HG02870 (cell line): Measurements from ENCODE around the gene ADCY2.

Source experiments
- ATAC-seq: cut with Tn5 transposase; IDR thresholded peaks from one replicate; pipeline ENCODE4 v1.9.1; 2021; ENCODE audit warnings: mild to moderate bottlenecking, moderate library complexity; ENCODE audit not compliant: unreplicated experiment

The ADCY2 gene

DNA sequence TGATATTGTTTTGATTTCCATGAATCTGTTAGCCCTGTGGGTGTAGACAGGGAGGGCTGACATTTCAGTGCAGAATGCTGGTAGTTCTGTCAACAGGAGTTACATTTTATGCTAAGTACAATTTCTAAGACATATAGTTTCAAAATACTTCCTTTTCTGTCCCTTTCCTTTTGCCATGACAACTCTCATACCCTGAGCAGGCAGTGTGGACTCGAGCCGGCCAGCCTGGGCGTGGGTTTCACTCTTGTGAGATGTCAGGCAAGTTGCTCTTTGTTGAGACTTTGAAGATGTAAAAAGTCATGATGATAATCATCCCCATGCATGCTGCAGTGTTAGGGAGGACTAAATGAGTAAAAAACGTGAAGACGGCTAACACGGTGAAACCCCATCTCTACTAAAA is 257.1 kb downstream of the ADCY2 start:
- ATAC-seq: no peak

DNA sequence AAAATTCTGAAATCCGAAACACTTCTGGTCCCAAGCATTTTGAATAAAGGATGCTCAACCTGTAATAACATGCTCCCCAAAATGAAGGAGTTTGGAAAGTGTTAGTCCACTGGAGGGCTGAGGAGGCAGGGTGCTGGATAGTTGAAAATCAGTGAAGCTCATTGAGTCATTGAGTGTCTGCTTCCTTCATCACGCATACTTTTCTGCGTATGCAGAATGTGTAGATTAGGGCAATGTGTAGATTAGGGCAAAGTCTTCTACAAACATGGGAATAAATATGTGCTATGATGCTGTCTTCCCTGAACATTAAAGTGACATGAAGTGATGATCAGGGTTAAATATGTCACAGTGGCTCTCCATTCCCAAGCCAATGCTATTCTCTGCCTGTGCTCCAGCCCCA is 261.2 kb downstream of the ADCY2 start:
- ATAC-seq: no peak

DNA sequence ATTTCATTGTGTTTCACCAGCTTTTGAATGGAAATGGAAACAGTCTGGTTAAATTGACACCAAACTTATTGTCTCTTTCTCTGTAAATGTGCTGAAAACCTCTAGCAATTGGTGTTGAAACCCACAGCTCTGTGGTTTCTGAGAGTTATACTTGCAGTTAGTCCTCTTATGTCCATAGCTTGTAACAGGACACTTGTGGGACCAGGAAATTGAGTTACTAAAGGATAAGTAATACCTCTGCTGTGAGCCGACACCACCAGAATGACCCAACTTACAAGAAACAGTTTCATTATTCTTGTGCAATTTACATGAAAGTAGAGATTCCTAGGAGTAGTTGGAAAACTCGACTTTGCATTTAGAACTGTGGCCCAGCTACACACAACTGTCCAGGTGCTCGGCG is 263.5 kb downstream of the ADCY2 start:
- no peak for ATAC-seq

DNA sequence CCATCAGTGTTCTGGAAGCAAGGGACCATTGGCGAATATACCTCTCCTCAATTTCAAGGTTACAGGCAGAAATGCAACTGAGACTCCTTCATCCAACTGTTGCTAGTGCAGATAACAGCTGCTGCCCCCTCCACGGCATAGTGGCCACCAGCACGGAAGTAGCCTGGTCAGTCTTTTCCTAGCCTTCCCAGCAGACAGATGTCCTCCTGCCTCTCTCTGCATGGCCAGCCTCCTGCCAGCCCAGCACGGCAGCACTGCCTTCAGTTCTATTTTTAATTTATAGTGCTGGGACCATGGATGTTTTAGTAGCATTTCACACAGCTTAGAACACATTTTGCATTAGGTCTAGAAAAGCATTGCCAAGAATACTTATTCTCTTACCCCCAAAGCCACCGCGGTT is 266.4 kb downstream of the ADCY2 start:
- no peak for ATAC-seq

GRCh38 chr5:7663808-7664207 is 267.9 kb downstream of the ADCY2 start:
- no peak for ATAC-seq

GRCh38 chr5:7664208-7664607 is 268.3 kb downstream of the ADCY2 start:
- no peak for ATAC-seq

GRCh38 chr5:7667216-7667767 is 271.4 kb downstream of the ADCY2 start:
- no peak for ATAC-seq

DNA sequence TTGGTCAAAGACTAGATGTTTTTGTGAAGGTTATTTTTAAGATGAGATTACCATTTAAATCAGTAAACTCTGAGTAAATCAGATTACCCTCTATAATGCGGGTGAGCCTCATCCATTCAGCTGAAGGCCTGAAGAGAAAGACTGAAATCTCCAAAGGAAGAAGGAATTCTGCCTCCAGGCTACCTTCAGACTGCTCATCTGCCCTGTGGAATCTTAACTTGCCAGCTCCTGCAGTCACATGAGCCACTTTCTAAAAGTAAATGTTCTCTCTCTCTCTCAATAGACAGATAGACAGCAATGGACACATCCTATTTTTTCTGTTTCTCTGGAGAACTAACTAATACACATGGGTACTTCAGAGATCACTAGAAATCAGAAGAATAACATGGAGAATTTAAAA is 272.2 kb downstream of the ADCY2 start:
- no peak for ATAC-seq

GRCh38 chr5:7668627-7669026 is 272.7 kb downstream of the ADCY2 start:
- ATAC-seq: no peak

GRCh38 chr5:7671381-7671993 is 275.5 kb downstream of the ADCY2 start:
- ATAC-seq: no peak

DNA sequence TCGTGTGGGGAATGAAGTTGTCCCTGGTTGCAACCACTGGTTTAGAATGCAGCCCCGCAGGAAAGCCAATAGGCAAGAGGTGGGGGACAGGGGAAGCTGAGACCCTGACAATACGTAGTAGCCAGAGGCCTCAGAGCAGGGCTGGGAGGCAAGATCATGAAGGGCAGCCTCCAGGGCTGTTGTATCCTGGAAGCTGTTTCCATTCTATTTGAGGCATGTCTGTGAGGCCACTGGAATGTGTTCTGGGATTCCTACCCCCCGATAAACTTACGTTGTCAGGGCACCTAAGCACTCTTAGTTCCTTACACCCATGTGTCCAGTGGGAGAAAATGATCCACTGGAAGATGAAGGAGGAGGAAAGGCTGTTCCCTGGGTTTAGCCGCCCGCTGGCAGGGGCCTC is 277.7 kb downstream of the ADCY2 start:
- ATAC-seq: no peak

DNA sequence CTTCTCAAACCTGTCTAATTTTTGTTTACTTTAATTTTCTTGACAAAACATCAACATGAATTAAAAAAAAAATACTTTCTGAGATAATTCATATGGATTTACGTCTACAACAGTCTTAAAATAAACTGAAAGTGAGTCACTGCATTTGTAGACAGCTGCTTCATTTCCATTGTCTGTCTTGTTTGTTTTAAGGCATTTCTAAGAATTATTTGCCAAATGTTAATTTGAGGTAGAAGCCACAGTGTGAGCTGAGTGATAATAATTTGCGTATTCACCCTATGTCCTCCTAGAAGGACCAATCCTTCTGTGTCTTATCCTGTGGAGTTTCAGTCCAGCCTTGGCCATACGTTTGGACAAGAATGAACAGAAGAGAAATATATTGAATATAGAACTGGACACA is 280.5 kb downstream of the ADCY2 start:
- no peak for ATAC-seq

- no peak for ATAC-seq
Observed at GRCh38 chr5:7678030-7678429, 282.1 kb downstream of the ADCY2 start.

DNA sequence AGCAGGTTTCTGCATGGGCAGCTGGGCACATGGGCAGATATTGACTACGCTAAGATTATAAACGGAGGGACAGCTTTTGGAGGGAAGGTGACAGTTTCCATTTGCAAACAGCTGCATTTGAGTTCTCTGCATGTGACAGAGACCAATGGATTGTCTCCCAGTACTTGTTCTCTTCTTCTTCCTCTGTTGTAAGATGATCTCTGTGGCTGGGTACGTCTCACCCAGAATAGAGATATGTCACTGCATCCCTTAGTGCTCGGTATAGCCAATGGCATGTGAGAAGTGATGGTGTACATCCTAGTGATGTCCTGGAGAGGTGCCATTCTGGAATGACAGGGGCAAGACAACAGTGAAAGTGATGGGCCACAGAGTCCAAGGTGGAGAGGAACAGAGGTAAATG is 283.7 kb downstream of the ADCY2 start:
- ATAC-seq: no peak

DNA sequence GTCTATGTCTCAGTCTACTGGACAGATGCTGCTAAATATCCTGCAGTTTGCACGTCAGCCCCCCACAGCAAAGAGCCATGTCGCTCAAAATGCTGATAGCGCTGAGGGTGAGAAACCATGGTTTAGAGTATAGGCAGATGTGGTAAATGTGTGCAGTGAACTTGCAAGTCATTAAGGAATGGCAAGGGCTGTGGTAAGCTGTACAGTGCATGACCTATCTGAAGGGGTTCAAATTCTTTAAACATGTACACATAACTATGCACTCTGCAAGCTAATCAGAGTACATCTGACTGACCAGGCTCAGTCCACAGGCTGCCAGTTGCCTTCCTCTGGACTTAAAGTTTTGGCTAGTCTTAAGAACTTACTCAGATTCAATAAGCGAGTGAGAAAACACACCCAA is 284.3 kb downstream of the ADCY2 start:
- ATAC-seq: no peak

DNA sequence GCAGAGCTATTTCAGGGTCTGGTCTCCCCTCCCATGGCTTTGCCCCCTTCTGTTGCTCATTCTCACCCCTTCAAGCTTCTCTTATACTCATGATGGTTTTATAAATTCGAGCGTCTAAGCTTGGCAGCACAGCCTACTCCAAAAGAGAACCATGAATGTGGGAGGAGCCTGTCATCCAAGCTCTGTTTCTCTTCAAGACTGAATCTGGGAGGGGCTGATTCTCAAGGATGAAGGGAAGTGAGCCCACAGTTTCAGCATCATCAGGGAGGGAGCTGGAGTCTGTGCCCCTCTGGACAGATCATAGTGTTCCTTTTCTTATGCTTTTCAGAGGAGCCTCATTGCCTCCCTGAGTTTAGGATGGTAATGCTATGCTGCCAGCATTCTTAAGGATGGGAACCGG is 286.4 kb downstream of the ADCY2 start:
- ATAC-seq: no peak

DNA sequence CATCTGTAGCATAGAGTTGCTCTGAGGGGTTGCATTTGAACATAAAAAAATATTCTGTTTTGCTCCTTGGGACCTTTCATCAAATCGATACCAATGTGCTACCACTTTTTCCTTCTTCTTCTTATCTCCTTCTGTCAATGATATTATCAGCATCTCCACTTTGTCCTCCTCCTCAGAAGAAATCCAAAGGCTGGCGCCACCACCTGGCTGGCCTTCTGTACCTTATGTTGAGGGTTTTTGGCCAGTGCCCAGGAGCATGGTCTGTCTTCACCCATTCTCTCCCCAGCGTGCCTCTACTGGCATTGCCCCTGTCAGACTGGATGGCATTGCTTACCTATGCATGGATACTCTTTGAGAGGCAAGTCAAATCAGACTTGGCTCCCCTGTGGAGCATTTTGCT is 287.8 kb downstream of the ADCY2 start:
- no peak for ATAC-seq

GRCh38 chr5:7684826-7685225 is 288.9 kb downstream of the ADCY2 start:
- no peak for ATAC-seq

DNA sequence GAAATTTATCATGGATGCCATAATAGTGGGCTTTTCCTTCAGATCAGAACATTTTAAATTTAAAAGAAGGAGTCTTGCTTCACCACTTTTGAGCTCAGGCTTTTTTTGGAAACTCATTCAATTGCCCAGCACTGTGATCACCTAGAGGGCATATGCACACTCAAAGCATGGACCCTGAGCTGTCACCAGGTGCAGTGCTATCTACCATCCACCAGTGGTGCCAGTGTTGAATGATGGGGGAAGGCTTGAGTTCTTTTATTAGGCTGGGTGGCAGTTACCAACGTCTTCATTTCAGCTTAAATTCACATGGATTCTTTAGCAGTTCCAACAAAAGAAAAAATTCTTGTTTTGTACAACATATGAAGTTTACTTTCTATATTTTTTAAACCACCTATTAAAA is 290.9 kb downstream of the ADCY2 start:
- no peak for ATAC-seq

DNA sequence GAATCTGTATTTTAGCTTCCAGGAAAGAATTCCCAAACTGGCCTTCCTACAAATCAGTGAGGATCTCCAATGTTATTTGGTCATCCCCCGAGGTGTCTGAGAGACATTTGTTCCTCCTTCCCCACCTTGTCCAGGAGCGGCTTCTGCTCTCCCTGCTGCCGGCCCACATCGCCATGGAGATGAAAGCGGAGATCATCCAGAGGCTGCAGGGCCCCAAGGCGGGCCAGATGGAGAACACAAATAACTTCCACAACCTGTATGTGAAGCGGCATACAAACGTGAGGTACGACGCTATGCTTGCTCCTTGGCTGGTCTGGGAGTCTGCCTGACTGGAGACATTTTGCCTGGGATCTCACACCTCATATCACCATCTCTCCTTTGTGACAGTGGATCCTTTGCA is 294.6 kb downstream of the ADCY2 start:
- no peak for ATAC-seq

GRCh38 chr5:7705261-7705660 is 309.3 kb downstream of the ADCY2 start:
- ATAC-seq: no peak

DNA sequence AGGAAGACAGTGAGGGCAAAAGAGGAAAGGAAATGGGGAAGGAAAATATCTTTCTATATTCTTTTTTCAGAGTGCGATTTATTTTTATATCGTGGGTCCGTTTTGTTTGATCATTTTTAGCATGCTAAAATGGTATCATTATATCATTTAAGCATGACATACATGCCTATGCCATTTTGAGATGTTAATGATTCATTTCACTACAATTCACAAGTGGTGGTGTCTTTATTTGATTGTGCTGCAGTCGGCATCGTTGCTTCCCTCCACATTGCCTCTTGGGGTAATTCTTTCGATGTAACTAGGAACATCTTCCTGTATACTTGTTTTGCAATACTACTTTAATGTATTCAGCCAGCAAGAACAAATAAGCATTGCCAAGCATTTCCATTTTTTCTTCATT is 309.8 kb downstream of the ADCY2 start:
- no peak for ATAC-seq

- no peak for ATAC-seq
Observed at GRCh38 chr5:7706256-7706655, 310.3 kb downstream of the ADCY2 start.
